Prostate gland (tissue), 2 donors: Measurements from ENCODE around the gene FGA.

Source experiments
- POLR2A ChIP-seq: fragments of 450-650 bp; IDR thresholded peaks from one replicate; pipeline ENCODE4 v1.6.1; 2016; ENCODE audit warnings: antibody characterized with exemption, mild to moderate bottlenecking
- POLR2AphosphoS5 ChIP-seq: sonication (generic); formaldehyde crosslinking; IDR thresholded peaks from one replicate; pipeline ENCODE4 v1.6.1; 2017; ENCODE audit warnings: antibody characterized with exemption
- TF ChIP-seq, protein P1 (sequence below), 4 experiments: fragments of 200-600 bp in 2 of 4; fragments of 450-650 bp in 2 of 4; sonication (generic) in 2 of 4; IDR thresholded peaks; 1 replicate in 3 of 4; 2 replicates in 1 of 4; pipeline ENCODE4 v1.5.1; 2016 to 2019; ENCODE audit warnings: antibody characterized with exemption in 4 of 4, mild to moderate bottlenecking in 2 of 4, moderate library complexity in 2 of 4

- TF ChIP-seq, protein P1, sequence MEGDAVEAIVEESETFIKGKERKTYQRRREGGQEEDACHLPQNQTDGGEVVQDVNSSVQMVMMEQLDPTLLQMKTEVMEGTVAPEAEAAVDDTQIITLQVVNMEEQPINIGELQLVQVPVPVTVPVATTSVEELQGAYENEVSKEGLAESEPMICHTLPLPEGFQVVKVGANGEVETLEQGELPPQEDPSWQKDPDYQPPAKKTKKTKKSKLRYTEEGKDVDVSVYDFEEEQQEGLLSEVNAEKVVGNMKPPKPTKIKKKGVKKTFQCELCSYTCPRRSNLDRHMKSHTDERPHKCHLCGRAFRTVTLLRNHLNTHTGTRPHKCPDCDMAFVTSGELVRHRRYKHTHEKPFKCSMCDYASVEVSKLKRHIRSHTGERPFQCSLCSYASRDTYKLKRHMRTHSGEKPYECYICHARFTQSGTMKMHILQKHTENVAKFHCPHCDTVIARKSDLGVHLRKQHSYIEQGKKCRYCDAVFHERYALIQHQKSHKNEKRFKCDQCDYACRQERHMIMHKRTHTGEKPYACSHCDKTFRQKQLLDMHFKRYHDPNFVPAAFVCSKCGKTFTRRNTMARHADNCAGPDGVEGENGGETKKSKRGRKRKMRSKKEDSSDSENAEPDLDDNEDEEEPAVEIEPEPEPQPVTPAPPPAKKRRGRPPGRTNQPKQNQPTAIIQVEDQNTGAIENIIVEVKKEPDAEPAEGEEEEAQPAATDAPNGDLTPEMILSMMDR (IDR thresholded peaks at IDR 0.05): no peak
- TF ChIP-seq POLR2AphosphoS5 (no peak), POLR2A (no peak)
These were observed 30.1 kb downstream of the FGA start for GRCh38 chr4:154560419-154560801.
